GM23338 (cell line): ENCODE data around the gene NF1. TPM values are rescaled to one million over a fixed set of nuclear protein-coding genes. Genes with fewer than 3 reads are reported as not detected.

Experiments used
- ATAC-seq: fragments of 200-7000 bp; cut with Tn5 transposase; 3 replicates; pipeline ENCODE4 v1.9.1; 2020
- DNase-seq: peaks from one replicate; pipeline ENCODE4 v3.0.0-alpha.2; 2015; ENCODE audit warnings: low spot score
- H2AFZ ChIP-seq: fragments of 200-600 bp; sonication (generic); 2 replicates; pipeline ENCODE4 v1.8.0; 2016; ENCODE audit warnings: antibody characterized with exemption, mild to moderate bottlenecking, moderate library complexity
- H3F3A ChIP-seq: fragments of 200-600 bp; sonication (generic); replicated peaks from 2 replicates; pipeline ENCODE4 v1.8.0; 2017; ENCODE audit warnings: antibody characterized with exemption, mixed run types, low read depth
- H3K27ac ChIP-seq: fragments of 200-600 bp; sonication (generic); 2 replicates; pipeline ENCODE4 v1.6.1; 2016; ENCODE audit warnings: low read depth
- H3K27me3 ChIP-seq: fragments of 200-600 bp; sonication (generic); 2 replicates; pipeline ENCODE4 v1.8.0; 2016; ENCODE audit warnings: mild to moderate bottlenecking, mixed run types, moderate library complexity; ENCODE audit not compliant: insufficient read depth
- H3K36me3 ChIP-seq: fragments of 200-600 bp; sonication (generic); 2 replicates; pipeline ENCODE4 v1.8.0; 2016; ENCODE audit warnings: mild to moderate bottlenecking; ENCODE audit not compliant: insufficient read depth
- H3K4me1 ChIP-seq: fragments of 200-600 bp; sonication (generic); 2 replicates; pipeline ENCODE4 v1.8.0; 2016; ENCODE audit warnings: mild to moderate bottlenecking, moderate library complexity; ENCODE audit not compliant: insufficient read depth
- H3K4me2 ChIP-seq: fragments of 200-600 bp; sonication (generic); 2 replicates; pipeline ENCODE4 v1.7.1; 2017; ENCODE audit warnings: mixed run types
- H3K4me3 ChIP-seq: fragments of 200-600 bp; sonication (generic); 2 replicates; pipeline ENCODE4 v1.6.1; 2016; ENCODE audit warnings: mixed run types
- H3K79me2 ChIP-seq: fragments of 200-600 bp; sonication (generic); replicated peaks from 2 replicates; pipeline ENCODE4 v1.8.0; 2017; ENCODE audit warnings: mild to moderate bottlenecking; ENCODE audit not compliant: insufficient read depth
- H3K9me2 ChIP-seq: fragments of 200-600 bp; sonication (generic); 2 replicates; pipeline ENCODE4 v1.8.0; 2017; ENCODE audit not compliant: insufficient read depth
- H4K20me1 ChIP-seq: fragments of 200-600 bp; sonication (generic); replicated peaks from 2 replicates; pipeline ENCODE4 v1.8.0; 2017; ENCODE audit warnings: mild to moderate bottlenecking; ENCODE audit not compliant: insufficient read depth
- H3K27ac Mint-ChIP-seq: 2 replicates; pipeline ENCODE4 v1.8.0; 2020; ENCODE audit warnings: inconsistent platforms, mild to moderate bottlenecking, moderate library complexity, mixed read lengths
- H3K27me3 Mint-ChIP-seq: 3 replicates; pipeline ENCODE4 v1.8.0; 2022; ENCODE audit warnings: low read depth, mild to moderate bottlenecking, moderate library complexity, mixed read lengths, inconsistent platforms; ENCODE audit not compliant: insufficient read depth, poor library complexity
- H3K36me3 Mint-ChIP-seq: 3 replicates; pipeline ENCODE4 v1.8.0; 2021; ENCODE audit warnings: low read depth, mild to moderate bottlenecking, inconsistent platforms, moderate library complexity, mixed read lengths
- H3K4me1 Mint-ChIP-seq: 3 replicates; pipeline ENCODE4 v1.8.0; 2020; ENCODE audit warnings: mild to moderate bottlenecking, inconsistent platforms, mixed read lengths
- H3K4me3 Mint-ChIP-seq: 3 replicates; pipeline ENCODE4 v1.8.0; 2021; ENCODE audit warnings: moderate library complexity, mild to moderate bottlenecking, inconsistent platforms, mixed read lengths
- H3K9me3 Mint-ChIP-seq: 3 replicates; pipeline ENCODE4 v1.8.0; 2020; ENCODE audit warnings: moderate library complexity, mild to moderate bottlenecking, inconsistent platforms, mixed read lengths
- CREB1 ChIP-seq: fragments of 250-450 bp; sonication (Bioruptor Pico); IDR thresholded peaks from 2 replicates; pipeline ENCODE4 v1.5.0; 2020; ENCODE audit warnings: low read depth, mild to moderate bottlenecking, moderate library complexity
- EZH2phosphoT487 ChIP-seq: fragments of 200-600 bp; sonication (generic); IDR thresholded peaks from one replicate; pipeline ENCODE4 v1.8.1; 2018; ENCODE audit warnings: antibody characterized with exemption; ENCODE audit not compliant: unreplicated experiment
- JUNB ChIP-seq: IDR thresholded peaks from one replicate; pipeline ENCODE4 v1.6.1; 2016; ENCODE audit warnings: antibody characterized with exemption; ENCODE audit not compliant: unreplicated experiment
- NANOG ChIP-seq: IDR thresholded peaks from 2 replicates; pipeline ENCODE4 v1.6.1; 2016; ENCODE audit warnings: antibody characterized with exemption, borderline replicate concordance
- POLR2AphosphoS5 ChIP-seq: IDR thresholded peaks from 2 replicates; pipeline ENCODE4 v1.6.1; 2016; ENCODE audit warnings: antibody characterized with exemption, low read depth
- ZNF114 ChIP-seq: fragments of 250-450 bp; sonication (Bioruptor Pico); IDR thresholded peaks from 2 replicates; pipeline ENCODE4 v1.5.0; 2020; ENCODE audit warnings: mild to moderate bottlenecking, moderate library complexity
- ZNF331 ChIP-seq: fragments of 250-450 bp; sonication (Bioruptor Pico); IDR thresholded peaks from 2 replicates; pipeline ENCODE4 v1.5.0; 2020; ENCODE audit warnings: low read depth, mild to moderate bottlenecking, moderate library complexity
- polyA plus RNA-seq: library from polyadenylated mRNA; unstranded; fragments of >200 nt; fragmentation: Nextera tagmentation; extraction: Ambion mirVana; gene quantifications from 2 replicates; pipeline ENCODE4 v1.2.1, GENCODE V29; 2016
- total RNA-seq: library from RNA; depleted of rRNA; stranded (reverse); fragments of >200 nt; shearing (Covaris generic); gene quantifications from 2 replicates; pipeline ENCODE4 v1.2.3, GENCODE V29; 2014
- TF ChIP-seq, protein P1 (sequence below): fragments of 250-450 bp; sonication (Bioruptor Pico); IDR thresholded peaks from 2 replicates; pipeline ENCODE4 v1.5.0; 2020; ENCODE audit warnings: mild to moderate bottlenecking, moderate library complexity
- TF ChIP-seq, protein P2 (sequence below): IDR thresholded peaks from one replicate; pipeline ENCODE4 v1.6.1; 2018; ENCODE audit warnings: antibody characterized with exemption; ENCODE audit not compliant: unreplicated experiment
- TF ChIP-seq, protein P3 (sequence below), 2 experiments: fragments of 200-600 bp in 1 of 2; sonication (generic) in 1 of 2; conservative IDR thresholded peaks; 2 replicates each; pipeline versions ENCODE4 v1.5.1 to v1.6.1; 2016 to 2017; ENCODE audit warnings: antibody characterized with exemption in 2 of 2, low read depth in 2 of 2, mild to moderate bottlenecking in 2 of 2, moderate library complexity in 1 of 2

NF1 gene
- total and polyA plus RNA-seq, 2 experiments from 2014 or later: 16.3 to 49.7 TPM

DNA sequence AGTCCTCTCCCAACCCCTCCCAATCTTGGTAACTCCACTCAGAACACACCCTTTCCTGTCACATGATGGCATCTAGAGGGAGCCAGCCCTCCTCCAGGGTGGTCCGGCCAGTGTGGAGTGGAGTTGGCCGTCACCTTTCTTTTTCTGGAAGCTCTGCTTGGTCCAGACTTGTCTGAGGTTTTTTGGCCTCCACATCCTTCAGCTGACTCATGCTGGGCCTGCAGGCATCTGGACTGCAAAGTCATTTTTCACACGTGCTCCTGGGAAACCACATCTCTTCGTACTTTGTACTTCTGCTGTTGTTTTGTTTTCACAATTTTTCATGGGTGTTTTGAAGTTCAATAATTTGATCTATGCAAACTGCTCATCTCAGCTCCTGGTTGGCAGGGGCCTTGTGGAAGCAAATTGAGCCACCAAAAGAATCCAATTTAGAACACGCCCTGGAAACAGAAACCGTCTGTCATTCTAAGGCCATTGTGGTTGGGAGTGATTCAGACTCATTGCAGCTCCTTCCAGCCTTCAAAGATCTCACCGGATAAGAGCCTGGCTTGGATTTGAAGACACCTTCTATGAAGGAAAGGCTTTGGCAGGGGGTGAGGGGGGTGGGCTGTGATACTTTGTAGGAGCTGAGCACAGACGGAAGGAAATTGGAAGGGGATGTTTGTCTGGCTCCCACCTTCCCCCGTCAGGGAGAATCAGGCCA is 42.4 kb upstream of the NF1 start:
- no peak overlapping the region for H3K4me3 ChIP-seq
- Mint-ChIP-seq H3K4me1 (no peaks in the 10 kb centered on the region; the same call in 2 of the 3 replicates), H3K27me3 (peaks cover 2% of the 10 kb centered on the region), H3K27ac (no peak overlapping the region), H3K9me3 (peaks cover 18% of the 10 kb centered on the region; the same call in 2 of the 3 replicates), H3K4me3 (no peak overlapping the region), H3K36me3 (no peaks in the 10 kb centered on the region)
- H4K20me1 ChIP-seq: no peaks in the 10 kb centered on the region
- TF ChIP-seq CREB1 (CRISPR knock-in tag): no peak
- no peak for TF ChIP-seq JUNB
- TF ChIP-seq, protein P1, sequence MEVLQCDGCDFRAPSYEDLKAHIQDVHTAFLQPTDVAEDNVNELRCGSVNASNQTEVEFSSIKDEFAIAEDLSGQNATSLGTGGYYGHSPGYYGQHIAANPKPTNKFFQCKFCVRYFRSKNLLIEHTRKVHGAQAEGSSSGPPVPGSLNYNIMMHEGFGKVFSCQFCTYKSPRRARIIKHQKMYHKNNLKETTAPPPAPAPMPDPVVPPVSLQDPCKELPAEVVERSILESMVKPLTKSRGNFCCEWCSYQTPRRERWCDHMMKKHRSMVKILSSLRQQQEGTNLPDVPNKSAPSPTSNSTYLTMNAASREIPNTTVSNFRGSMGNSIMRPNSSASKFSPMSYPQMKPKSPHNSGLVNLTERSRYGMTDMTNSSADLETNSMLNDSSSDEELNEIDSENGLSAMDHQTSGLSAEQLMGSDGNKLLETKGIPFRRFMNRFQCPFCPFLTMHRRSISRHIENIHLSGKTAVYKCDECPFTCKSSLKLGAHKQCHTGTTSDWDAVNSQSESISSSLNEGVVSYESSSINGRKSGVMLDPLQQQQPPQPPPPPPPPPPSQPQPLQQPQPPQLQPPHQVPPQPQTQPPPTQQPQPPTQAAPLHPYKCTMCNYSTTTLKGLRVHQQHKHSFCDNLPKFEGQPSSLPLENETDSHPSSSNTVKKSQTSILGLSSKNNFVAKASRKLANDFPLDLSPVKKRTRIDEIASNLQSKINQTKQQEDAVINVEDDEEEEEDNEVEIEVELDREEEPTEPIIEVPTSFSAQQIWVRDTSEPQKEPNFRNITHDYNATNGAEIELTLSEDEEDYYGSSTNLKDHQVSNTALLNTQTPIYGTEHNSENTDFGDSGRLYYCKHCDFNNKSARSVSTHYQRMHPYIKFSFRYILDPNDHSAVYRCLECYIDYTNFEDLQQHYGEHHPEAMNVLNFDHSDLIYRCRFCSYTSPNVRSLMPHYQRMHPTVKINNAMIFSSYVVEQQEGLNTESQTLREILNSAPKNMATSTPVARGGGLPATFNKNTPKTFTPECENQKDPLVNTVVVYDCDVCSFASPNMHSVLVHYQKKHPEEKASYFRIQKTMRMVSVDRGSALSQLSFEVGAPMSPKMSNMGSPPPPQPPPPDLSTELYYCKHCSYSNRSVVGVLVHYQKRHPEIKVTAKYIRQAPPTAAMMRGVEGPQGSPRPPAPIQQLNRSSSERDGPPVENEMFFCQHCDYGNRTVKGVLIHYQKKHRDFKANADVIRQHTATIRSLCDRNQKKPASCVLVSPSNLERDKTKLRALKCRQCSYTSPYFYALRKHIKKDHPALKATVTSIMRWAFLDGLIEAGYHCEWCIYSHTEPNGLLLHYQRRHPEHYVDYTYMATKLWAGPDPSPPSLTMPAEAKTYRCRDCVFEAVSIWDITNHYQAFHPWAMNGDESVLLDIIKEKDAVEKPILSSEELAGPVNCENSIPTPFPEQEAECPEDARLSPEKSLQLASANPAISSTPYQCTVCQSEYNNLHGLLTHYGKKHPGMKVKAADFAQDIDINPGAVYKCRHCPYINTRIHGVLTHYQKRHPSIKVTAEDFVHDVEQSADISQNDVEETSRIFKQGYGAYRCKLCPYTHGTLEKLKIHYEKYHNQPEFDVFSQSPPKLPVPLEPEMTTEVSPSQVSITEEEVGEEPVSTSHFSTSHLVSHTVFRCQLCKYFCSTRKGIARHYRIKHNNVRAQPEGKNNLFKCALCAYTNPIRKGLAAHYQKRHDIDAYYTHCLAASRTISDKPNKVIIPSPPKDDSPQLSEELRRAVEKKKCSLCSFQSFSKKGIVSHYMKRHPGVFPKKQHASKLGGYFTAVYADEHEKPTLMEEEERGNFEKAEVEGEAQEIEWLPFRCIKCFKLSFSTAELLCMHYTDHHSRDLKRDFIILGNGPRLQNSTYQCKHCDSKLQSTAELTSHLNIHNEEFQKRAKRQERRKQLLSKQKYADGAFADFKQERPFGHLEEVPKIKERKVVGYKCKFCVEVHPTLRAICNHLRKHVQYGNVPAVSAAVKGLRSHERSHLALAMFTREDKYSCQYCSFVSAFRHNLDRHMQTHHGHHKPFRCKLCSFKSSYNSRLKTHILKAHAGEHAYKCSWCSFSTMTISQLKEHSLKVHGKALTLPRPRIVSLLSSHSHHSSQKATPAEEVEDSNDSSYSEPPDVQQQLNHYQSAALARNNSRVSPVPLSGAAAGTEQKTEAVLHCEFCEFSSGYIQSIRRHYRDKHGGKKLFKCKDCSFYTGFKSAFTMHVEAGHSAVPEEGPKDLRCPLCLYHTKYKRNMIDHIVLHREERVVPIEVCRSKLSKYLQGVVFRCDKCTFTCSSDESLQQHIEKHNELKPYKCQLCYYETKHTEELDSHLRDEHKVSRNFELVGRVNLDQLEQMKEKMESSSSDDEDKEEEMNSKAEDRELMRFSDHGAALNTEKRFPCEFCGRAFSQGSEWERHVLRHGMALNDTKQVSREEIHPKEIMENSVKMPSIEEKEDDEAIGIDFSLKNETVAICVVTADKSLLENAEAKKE: no peak
- no peak for DNase-seq
- H3K79me2 ChIP-seq: no peaks in the 10 kb centered on the region
- H2AFZ ChIP-seq: 0 out of 2 replicates have a peak overlapping the region, but pooled peaks have one; percentile 28
- H3K4me2 ChIP-seq: no peak overlapping the region
- H3F3A ChIP-seq: no peaks in the 10 kb centered on the region
- no peaks in the 10 kb centered on the region for H3K4me1 ChIP-seq
- no peaks in the 10 kb centered on the region for H3K36me3 ChIP-seq
- H3K27me3 ChIP-seq: no peaks in the 10 kb centered on the region
- no peak for ATAC-seq
- peaks cover 2% of the 10 kb centered on the region; the same call in 1 of the 2 replicates for H3K9me2 ChIP-seq
- H3K27ac ChIP-seq: no peak overlapping the region

DNA sequence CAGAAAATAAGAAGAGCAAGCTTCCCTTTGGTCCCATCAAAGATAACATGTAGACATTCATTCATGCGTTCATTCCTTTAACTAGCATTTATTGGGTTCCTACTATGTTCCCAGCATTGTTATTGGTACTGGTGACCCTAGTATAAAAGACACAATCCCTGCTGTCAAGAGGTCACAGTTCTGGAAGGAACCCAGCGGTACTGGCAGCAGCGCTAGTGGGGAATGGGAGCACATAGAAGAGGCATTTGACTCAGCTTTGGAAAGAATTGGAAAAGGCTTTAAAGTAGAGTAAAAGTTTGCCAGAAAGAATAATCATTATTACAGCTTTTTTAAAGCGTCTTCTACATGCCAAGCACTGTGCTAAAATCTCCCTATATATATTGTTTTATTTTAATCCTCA is 41.7 kb upstream of the NF1 start:
- Histone ChIP-seq H3K4me1 (no peaks in the 10 kb centered on the region), H2AFZ (no peak overlapping the region), H3K4me3 (no peak overlapping the region), H3K36me3 (no peaks in the 10 kb centered on the region), H3K27me3 (no peaks in the 10 kb centered on the region), H3K79me2 (no peaks in the 10 kb centered on the region), H3K27ac (no peak overlapping the region), H3K9me2 (peaks cover 2% of the 10 kb centered on the region; the same call in 1 of the 2 replicates), H3F3A (no peaks in the 10 kb centered on the region), H3K4me2 (no peak overlapping the region), H4K20me1 (no peaks in the 10 kb centered on the region)
- Mint-ChIP-seq H3K4me1 (no peaks in the 10 kb centered on the region; the same call in 2 of the 3 replicates), H3K4me3 (no peak overlapping the region), H3K36me3 (no peaks in the 10 kb centered on the region), H3K27me3 (peaks cover 2% of the 10 kb centered on the region), H3K9me3 (peaks cover 18% of the 10 kb centered on the region; the same call in 2 of the 3 replicates), H3K27ac (no peak overlapping the region)
- no peak for ATAC-seq
- TF ChIP-seq, protein P2, sequence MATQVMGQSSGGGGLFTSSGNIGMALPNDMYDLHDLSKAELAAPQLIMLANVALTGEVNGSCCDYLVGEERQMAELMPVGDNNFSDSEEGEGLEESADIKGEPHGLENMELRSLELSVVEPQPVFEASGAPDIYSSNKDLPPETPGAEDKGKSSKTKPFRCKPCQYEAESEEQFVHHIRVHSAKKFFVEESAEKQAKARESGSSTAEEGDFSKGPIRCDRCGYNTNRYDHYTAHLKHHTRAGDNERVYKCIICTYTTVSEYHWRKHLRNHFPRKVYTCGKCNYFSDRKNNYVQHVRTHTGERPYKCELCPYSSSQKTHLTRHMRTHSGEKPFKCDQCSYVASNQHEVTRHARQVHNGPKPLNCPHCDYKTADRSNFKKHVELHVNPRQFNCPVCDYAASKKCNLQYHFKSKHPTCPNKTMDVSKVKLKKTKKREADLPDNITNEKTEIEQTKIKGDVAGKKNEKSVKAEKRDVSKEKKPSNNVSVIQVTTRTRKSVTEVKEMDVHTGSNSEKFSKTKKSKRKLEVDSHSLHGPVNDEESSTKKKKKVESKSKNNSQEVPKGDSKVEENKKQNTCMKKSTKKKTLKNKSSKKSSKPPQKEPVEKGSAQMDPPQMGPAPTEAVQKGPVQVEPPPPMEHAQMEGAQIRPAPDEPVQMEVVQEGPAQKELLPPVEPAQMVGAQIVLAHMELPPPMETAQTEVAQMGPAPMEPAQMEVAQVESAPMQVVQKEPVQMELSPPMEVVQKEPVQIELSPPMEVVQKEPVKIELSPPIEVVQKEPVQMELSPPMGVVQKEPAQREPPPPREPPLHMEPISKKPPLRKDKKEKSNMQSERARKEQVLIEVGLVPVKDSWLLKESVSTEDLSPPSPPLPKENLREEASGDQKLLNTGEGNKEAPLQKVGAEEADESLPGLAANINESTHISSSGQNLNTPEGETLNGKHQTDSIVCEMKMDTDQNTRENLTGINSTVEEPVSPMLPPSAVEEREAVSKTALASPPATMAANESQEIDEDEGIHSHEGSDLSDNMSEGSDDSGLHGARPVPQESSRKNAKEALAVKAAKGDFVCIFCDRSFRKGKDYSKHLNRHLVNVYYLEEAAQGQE: no peak
- TF ChIP-seq ZNF331 (no peak), ZNF114 (no peak), EZH2phosphoT487 (no peak), CREB1 (CRISPR knock-in tag) (no peak), NANOG (no peak), POLR2AphosphoS5 (no peak)
- TF ChIP-seq, protein P3, sequence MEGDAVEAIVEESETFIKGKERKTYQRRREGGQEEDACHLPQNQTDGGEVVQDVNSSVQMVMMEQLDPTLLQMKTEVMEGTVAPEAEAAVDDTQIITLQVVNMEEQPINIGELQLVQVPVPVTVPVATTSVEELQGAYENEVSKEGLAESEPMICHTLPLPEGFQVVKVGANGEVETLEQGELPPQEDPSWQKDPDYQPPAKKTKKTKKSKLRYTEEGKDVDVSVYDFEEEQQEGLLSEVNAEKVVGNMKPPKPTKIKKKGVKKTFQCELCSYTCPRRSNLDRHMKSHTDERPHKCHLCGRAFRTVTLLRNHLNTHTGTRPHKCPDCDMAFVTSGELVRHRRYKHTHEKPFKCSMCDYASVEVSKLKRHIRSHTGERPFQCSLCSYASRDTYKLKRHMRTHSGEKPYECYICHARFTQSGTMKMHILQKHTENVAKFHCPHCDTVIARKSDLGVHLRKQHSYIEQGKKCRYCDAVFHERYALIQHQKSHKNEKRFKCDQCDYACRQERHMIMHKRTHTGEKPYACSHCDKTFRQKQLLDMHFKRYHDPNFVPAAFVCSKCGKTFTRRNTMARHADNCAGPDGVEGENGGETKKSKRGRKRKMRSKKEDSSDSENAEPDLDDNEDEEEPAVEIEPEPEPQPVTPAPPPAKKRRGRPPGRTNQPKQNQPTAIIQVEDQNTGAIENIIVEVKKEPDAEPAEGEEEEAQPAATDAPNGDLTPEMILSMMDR (conservative IDR thresholded peaks at IDR 0.05; ENCODE audit: low read depth in 2 of 2): no peak
- no peak for DNase-seq
